DOHH2 (cell line): ENCODE data around the gene TRIM5.

ENCODE experiments used
- CTCF ChIP-seq: fragments of 200-600 bp; sonication (generic); IDR thresholded peaks from one replicate; pipeline ENCODE4 v1.5.1; 2014; ENCODE audit warnings: antibody characterized with exemption, mild to moderate bottlenecking, low read depth, low read length; ENCODE audit not compliant: poor library complexity, severe bottlenecking
- EZH2phosphoT487 ChIP-seq: fragments of 200-600 bp; sonication (generic); IDR thresholded peaks from 2 replicates; pipeline ENCODE4 v1.6.1; 2017; ENCODE audit warnings: borderline replicate concordance, mild to moderate bottlenecking, antibody characterized with exemption, low read length, moderate library complexity, mixed read lengths

- TF ChIP-seq CTCF (no peak), EZH2phosphoT487 (no peak)
These were observed 11.3 kb upstream of the TRIM5 start for GRCh38 chr11:5696210-5696609.
